ENCODE results near the gene FGFR3.
A peak's percentile ranks its signal among the peaks of the same experiment; 100 is the strongest.
"Not testable (repeated sequence)": the region's sequence is repeated elsewhere in the genome, so short reads cannot be mapped to it uniquely, and the experiment has no call there.

FGFR3 gene

DNA sequence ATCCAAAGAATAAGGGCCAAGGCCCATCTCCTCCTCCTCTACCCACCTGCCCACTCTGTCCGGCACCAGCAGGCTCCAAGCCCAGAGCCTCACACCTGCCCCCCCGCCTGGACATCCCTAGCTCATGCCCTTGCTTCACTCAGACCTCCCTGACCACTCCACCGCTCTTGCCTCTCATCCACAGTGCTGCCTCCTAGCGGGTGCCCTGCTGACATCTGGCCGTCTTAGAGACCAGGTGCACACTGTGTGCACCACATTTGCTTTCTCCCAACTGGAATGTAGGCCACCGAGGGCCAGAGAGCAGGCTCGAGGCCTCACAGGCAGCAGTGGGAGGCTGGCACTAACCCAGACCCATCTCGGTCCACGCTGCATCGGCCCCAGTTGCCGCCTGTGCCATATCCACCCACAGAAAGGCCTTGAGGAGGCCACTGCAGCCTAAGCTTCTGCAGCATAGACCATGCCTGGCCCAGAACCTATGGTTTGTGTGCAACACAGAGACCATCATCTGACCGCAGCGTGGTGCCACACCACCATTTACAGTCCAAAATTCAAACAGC, 49.3 kb downstream of the FGFR3 start:
- DNase-seq (ENCODE audit: low spot score), result no peak

DNA sequence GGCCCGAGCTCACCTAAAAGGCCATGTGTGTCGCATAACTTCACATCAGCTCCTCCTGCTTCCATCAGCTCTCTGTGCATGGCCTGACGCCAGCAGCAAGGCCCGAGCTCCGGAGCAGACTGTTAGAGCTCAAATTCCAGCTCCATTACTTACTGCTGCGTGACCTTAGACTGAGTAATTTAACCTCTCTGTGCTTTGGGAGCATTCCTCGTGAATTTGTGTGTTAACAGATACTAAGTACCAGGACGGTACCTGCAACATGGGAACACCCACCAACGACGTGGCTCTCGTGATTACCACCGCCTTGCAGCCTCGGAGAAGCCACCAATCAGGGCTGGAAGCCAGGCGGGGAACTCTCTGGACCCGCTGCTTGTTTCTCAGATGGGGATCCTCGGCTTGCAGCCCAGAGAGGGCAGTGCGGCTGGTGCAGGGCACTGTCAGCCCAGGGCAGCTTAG, 49.9 kb downstream of the FGFR3 start:
- peak; percentile 90 for DNase-seq (ENCODE audit: low spot score)

DNA sequence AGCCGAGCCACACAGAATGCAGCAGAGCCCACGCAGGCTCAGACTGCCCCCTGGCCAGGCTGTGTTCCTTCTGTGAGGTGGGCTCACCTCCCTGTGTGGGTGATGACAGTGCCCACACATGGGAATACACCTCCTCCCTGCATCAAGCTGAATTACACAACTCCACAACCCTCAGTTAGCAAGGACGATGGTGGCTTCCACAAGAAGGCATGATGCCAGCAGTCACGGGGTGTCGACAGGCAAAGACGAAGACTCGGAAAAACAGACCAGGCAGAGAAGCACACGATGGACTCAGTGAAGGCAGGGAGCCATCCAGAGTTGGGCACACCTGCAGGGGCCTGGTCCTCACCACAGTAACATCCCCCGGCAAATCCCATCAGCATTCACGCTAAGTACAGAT, 50.8 kb downstream of the FGFR3 start:
- DNase-seq (ENCODE audit: low spot score), result no peak

DNA sequence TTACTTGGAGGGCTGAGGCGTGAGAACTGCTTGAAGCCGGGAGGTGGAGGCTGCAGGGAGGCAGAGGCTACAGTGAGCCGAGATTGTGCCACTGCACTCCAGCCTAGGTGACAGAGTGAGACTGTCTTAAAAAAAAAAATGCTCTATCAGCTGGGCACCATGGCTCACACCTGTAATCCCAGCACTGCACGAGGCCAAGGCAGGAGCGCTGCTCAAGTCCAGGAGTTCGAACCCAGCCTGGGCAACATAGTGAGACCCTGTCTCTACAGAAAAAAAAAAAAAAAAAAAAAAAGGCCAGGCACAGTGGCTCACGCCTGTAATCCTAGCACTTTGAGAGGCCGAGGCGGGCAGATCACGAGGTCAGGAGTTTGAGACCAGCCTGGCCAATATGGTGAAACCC, 51.5 kb downstream of the FGFR3 start:
- not testable (repeated sequence) for DNase-seq (ENCODE audit: low spot score)

DNA sequence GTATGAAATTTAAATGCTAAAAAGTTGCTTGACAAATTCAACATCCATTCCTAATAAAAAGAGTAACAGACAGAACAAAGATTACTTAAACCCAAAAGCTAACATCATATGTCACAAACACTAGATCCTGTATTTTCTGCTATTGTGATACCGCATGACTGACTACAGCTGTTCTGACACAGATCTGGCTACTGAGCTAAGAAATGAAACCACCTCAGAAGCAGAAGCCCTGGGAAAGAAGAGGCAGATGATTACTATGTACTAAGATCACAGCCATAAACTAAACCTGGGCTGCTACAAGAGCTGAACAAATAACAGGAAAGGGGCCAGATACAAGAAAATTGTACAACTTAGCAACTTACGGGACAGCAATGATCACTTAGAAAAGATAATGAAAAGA, 53.5 kb downstream of the FGFR3 start:
- no peak for DNase-seq (ENCODE audit: low spot score)

DNA sequence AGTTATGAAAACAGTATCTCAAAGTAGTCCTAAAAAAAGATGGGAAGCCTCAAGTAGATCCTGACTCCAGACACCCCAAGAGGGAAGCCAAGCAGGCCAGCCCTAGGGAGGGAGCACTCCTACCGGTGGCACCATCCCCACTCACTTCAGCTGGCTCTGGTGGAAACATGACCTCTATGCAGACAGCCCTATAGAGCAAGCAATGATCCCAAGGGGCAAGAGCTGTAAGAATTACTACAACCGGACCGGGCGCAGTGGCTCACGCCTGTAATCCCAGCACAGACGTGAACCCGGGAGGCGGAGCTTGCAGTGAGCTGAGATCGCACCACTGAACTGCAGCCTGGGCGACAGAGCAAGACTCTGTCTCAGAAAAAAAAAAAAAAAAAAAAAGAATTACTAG, 57.2 kb downstream of the FGFR3 start:
- no peak for DNase-seq (ENCODE audit: low spot score)

DNA sequence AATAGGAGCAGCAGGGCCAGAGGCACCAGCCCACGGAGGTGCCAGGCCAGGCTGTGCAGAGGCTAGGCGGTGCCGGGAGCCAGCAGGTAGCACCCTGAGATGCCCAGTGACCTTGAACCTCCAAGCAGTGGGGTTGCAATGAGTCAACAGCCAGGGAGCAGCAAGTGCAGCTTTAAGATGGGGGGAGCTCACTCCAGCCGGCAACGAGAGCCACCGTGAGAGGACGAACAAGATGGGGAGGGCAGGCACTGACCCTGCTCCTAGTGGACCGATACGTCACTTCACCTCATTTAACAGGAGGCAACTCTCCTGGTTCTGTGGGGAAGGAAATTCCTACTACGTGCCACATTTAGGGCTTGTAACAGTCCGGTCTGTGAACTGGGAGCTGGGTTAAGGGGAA, 58.1 kb downstream of the FGFR3 start:
- DNase-seq (ENCODE audit: low spot score), result no peak

DNA sequence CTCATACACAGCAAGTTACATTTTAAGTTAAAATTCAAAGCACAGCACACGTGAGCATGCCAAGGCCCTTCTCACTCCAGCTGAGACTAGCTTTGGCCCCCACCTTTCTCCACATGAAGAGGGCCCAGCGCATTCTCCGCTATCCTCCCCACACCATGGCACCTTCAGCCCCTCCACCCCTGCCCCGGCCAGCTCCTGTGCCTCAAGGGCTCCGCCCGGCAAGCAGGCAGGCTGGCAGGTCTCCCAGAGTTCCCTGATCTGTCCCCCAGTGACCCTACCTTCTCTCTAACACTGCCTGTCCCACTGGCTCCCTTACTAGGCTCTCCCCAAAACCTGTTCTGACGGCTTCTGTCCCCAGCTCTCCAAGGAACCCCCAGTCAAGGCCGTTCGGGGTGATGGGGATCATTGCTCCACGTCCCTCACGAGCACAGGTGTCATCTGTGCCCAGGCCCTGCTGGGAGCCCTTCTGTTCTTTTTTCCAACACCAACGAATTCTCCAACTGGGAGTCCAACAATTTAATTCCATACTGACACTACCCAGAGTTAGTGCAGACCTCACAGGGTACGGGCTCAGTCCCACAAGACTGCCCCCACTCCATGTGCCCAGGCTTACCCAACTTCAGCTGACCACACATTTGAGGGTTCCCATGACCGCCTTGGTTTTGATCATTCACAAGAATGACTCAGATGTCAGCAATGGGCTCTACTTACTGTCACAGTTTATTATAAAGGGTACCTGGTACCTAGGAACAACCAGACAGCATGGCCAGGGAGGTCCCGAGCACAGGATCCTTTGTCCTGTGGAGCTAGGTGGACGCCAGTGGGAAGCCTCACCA, 58.7 kb downstream of the FGFR3 start:
- DNase-seq (ENCODE audit: low spot score), result no peak

DNA sequence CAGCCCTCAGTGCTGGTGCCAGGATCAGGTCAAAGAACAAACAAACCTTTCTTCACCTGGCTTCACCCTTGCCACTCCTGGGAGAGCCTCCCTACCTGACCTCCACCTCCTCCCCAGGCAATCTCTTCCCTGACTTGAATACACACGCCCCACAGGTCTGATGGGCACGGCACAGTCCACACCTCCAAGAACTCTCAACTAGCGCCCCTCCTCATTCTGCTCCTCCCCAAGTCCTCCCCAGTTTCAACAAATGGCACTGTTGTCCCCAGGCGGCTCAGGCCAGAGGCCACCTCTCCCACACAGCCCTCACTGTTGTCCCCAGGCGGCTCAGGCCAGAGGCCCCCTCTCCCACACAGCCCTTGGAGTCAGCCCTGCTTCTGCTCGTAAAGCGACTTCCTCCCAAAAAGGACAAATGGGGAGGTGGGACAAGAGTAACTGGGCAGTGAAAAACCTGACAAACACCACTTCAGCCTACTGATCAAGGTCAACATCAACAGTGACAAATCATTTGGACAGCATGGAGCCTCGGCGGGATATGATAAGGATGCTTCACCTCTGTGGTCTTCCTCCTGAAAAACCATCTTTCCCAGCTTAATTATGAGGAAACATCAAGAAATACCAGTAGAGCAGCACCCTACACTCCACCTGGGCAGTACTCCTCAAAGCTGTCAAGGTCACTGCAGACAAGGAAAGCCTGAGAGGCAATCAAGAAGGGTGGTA, 60.0 kb downstream of the FGFR3 start:
- no peak for DNase-seq (ENCODE audit: low spot score)

DNA sequence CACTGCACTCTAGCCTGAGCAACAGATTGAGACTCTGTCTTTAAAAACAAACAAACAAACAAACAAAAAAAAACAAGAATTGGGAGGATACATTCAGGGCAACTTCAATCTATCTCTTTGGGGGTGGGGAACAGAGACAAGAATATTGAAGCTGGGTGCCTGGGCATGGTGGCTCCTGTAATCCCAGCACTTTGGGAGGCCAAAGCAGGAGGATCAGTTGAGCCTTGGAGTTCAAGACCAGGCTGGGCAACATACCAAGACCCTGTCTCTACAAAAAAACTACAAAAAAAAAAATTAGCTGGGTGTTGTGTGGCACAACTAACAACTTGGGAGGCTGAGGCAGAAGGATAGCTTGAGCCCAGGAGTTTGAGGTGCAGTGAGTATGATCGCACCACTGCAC, 61.7 kb downstream of the FGFR3 start:
- DNase-seq (ENCODE audit: low spot score), result no peak

DNA sequence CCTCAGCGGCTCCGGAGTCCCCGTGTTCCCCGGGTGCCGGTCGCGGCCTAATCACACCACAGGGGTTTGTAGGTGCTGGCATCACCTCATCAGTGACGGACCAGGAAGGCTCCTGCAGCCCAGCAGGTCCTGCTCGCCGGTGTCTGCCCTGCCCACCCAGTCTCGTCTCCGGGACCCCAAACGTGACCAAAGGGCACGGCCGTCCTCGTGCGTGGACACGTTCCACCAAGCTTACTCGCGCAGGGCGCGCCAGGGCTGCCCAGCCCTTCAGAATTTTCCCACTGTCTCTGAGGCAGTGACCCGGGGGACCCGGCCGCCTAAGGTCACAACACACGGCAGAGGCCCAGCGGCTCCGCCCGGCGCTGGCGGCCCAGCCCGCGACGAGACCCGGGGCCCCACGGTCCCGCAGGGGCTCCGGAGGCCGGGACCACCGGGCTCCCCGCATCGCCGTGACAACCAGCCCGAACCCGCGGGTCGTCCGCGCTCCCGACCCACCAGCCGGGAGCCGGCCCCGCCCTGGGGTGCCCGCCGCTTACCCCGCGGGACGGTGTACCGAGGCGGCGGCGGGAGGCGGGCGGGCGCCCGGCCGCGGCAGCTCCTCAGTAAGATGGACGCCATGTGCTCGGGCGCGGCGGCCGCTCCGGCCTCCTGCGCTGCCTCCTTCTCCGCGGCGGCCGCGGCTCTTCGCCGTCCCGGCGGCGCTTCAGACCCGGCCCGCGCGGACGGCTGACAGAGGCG, 62.4 kb downstream of the FGFR3 start:
- DNase-seq (ENCODE audit: low spot score), result peak; percentile 34

DNA sequence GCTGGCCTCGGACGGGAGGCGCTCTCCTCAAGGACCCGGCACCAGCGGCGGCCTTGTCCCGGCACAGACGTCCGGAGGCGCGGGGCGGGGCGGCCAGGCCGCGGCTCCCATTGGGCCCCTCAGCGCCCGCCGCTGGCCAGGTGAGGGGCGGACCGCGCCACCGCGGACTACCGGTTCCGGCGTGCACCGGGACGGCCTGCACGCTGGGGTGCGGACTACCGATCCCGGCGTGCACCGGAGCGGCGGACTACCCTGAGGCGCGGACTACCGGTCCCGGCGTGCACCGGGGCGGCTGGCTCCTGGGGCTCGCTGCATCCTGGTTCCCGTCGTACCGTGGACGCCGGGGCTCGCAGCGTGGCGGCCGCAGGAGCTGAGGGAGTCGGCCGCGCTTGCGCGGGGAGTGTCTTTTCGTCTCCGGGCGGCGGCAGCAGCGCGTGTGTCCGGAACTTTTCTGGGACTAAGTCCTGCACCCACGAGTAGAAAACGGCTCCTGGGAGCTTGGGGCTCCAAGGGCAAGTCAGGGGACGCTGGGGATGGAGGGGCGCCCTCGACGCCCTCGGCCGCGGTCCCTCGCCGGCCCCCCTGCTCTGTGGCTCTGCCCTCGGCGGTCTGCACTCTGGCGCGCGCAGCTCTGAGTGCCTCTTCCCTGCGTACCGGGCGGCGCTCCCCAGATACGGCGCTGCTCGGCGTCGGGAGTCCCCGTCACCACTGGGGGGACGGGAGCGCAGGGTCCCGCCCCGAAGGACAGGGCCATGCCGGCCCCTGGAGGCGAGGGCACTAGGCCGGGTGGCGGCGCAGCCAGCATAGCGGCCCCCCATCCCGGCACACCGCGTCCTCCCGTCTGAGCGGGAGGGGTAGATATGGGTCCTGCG, 63.2 kb downstream of the FGFR3 start, which contains the start of gene LETM1:
Gene LETM1, minus strand, starts transcription at position 86 of the 872 bp plus-strand sequence. CDS start 206 bp downstream, outside the sequence.
- peak; percentile 98 for DNase-seq (ENCODE audit: low spot score)

DNA sequence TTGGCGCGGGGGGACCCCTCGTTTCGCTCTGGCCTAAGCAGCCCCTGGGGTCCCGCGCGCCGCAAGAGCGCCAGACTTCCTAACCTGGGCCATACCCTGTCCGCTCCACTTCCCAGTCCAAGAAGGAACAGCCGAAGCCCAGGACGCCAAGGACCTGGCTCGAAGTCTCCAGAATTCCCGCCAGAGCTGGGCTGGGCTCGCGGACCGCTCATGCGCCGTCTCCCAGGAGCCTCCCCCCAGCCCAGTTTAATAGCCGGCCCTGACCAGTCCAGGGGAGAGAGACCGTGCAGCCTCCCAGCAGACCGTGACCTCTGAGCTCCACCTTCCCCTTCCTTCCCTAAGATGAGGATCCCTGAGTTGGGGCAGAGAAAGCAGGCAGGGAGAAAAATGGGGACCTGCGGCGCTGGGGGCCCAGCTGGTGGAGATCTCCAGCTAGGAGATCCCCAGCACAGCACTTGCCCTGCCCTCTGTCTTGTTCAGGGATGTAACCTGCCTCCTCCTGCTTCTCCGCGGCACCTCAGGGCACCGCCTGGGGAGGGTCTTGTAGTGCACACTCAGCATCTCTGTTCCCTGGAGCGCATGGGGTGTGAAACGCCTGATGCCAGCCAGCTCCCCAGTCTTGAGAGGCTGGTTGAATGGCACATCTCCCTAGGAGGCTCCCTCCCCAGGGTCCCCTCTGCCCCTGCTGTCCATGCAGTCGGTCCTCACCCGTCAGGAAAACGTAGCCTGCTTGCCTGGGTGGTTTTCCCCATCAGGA, 64.0 kb downstream of the FGFR3 start:
- peak; percentile 62 for DNase-seq (ENCODE audit: low spot score)

DNA sequence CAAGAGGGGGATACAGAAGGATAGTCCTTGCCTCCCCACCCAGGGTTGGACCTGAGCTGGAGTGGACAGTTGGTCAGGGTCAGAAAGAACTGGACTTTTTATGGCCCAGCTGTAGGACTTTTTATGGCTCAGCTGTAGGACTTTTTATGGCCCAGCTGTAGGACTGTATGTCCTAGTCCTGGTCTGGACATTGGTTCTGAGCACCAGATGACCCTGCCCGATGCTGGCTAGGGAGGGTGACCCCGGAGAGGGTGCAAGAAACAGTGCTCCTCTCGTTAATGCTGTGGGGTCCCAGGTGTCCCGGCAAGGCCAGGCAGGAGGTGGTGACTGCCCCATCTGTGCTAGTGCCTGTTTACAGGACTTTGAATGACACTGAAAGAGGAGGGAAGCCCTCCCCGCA, 64.8 kb downstream of the FGFR3 start:
- no peak for DNase-seq (ENCODE audit: low spot score)

Data from hepatic stellate cell (primary cell).